Stimulated activated memory B cell treated with anti-CD40 and anti-IgM and Interleukin-4, amounts not matched to agents 10 μg/mL and 1 μg/mL and 100 μg/mL, for 72 hours (primary cell): ENCODE data around the gene ENKD1.

Experiments
- ATAC-seq: fragments of 150-1000 bp; cut with Tn5 transposase; 2 replicates; pipeline ENCODE4 v1.10.0; 2021
- H3K27ac Mint-ChIP-seq: one replicate; pipeline ENCODE4 v1.8.0; 2022; ENCODE audit warnings: mild to moderate bottlenecking, mixed read lengths
- H3K27me3 Mint-ChIP-seq: one replicate; pipeline ENCODE4 v1.8.0; 2022; ENCODE audit warnings: mixed read lengths
- H3K36me3 Mint-ChIP-seq: one replicate; pipeline ENCODE4 v1.8.0; 2022; ENCODE audit warnings: mixed read lengths
- H3K4me1 Mint-ChIP-seq: one replicate; pipeline ENCODE4 v1.8.0; 2022; ENCODE audit warnings: mixed read lengths
- H3K4me3 Mint-ChIP-seq: one replicate; pipeline ENCODE4 v1.8.0; 2022; ENCODE audit warnings: mild to moderate bottlenecking, moderate library complexity, mixed read lengths
- H3K9me3 Mint-ChIP-seq: one replicate; pipeline ENCODE4 v1.8.0; 2022; ENCODE audit warnings: mixed read lengths

The ENKD1 gene

DNA sequence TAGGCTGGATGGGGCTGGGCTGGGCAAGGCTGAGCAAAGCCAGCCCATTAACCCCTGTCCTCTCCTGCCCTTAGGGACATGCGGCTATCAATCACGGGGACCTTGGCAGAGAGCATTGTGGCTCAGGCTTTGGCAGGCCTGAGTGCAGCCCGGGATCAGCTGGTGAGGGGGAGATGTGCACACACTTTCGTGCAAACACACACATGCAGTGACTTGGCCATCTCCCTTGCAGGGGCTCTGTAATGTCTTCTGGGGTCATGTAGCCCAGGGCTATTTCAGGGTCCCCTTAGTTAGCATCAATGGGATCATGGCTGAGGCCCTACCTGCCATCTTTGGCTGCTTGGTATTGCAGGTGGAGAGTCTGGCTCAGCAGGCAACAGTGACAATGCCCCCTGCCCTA is 14.7 kb downstream of the ENKD1 start:
- Mint-ChIP-seq H3K4me3 (no peak overlapping the region), H3K27ac (peak overlapping the region; percentile 71), H3K9me3 (no peaks in the 10 kb centered on the region), H3K4me1 (peaks cover 14% of the 10 kb centered on the region), H3K36me3 (peaks cover 57% of the 10 kb centered on the region), H3K27me3 (no peaks in the 10 kb centered on the region)
- ATAC-seq = no peak

GRCh38 chr16:67651039-67651438 is 15.5 kb downstream of the ENKD1 start:
- peak overlapping the region; percentile 43 for H3K27ac Mint-ChIP-seq
- no peaks in the 10 kb centered on the region for H3K27me3 Mint-ChIP-seq
- peaks cover 62% of the 10 kb centered on the region for H3K36me3 Mint-ChIP-seq
- no peaks in the 10 kb centered on the region for H3K9me3 Mint-ChIP-seq
- H3K4me1 Mint-ChIP-seq = peaks cover 19% of the 10 kb centered on the region
- no peak for ATAC-seq
- H3K4me3 Mint-ChIP-seq = no peak overlapping the region

DNA sequence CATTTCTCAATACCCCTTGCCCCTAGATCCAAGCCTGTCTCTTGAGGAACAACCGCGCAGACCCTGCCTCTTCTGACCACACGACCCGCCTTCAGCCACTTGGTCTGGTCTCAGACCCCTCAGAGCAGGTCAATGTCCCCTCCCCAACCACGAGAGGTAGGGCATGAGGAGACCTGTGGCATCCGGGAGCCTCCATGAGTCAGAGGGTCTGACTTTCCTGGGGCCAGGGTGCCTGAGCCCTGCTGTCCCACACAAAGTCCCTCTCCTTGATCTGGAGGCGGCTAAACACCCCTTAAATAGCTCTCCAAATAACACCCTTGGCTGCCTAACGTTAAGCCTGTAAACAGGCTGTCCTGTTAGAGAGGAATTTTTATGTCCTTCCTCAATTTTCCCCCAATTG is 16.5 kb downstream of the ENKD1 start:
- Mint-ChIP-seq H3K4me3 (no peak overlapping the region), H3K4me1 (peaks cover 14% of the 10 kb centered on the region), H3K9me3 (no peaks in the 10 kb centered on the region), H3K36me3 (peaks cover 55% of the 10 kb centered on the region), H3K27ac (peak overlapping the region; percentile 43), H3K27me3 (no peaks in the 10 kb centered on the region)
- no peak for ATAC-seq

DNA sequence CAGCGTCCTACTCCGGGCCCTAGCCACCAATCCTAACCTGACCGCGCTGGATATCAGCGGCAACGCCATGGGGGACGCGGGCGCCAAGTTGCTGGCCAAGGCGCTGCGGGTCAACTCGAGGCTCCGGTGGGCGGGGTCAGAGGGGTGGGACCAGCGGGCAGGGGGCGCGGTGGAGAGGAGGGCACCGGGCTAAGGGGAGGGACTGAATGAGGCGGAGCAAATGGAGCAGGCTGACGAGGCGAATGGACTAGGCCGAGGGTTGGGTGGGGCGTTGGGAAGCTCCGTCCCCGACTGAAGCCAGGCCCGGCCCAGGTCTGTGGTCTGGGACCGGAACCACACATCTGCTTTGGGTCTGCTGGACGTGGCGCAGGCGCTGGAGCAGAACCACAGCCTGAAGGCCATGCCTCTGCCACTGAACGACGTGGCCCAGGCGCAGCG is 17.0 kb downstream of the ENKD1 start:
- H3K27me3 Mint-ChIP-seq = no peaks in the 10 kb centered on the region
- H3K36me3 Mint-ChIP-seq = peaks cover 51% of the 10 kb centered on the region
- no peak for ATAC-seq
- peaks cover 17% of the 10 kb centered on the region for H3K4me1 Mint-ChIP-seq
- H3K9me3 Mint-ChIP-seq = no peaks in the 10 kb centered on the region
- H3K4me3 Mint-ChIP-seq = no peak overlapping the region
- H3K27ac Mint-ChIP-seq = no peak overlapping the region

GRCh38 chr16:67648764-67649407 is 17.7 kb downstream of the ENKD1 start:
- Mint-ChIP-seq H3K4me3 (no peak overlapping the region), H3K4me1 (peaks cover 21% of the 10 kb centered on the region), H3K36me3 (peaks cover 48% of the 10 kb centered on the region), H3K27me3 (no peaks in the 10 kb centered on the region), H3K27ac (no peak overlapping the region), H3K9me3 (no peaks in the 10 kb centered on the region)
- ATAC-seq = no peak

- Mint-ChIP-seq H3K4me3 (no peak overlapping the region), H3K27me3 (no peaks in the 10 kb centered on the region), H3K27ac (no peak overlapping the region), H3K36me3 (peaks cover 48% of the 10 kb centered on the region), H3K4me1 (peaks cover 21% of the 10 kb centered on the region), H3K9me3 (no peaks in the 10 kb centered on the region)
- no peak for ATAC-seq
These were observed 18.3 kb downstream of the ENKD1 start for GRCh38 chr16:67648088-67648763.

DNA sequence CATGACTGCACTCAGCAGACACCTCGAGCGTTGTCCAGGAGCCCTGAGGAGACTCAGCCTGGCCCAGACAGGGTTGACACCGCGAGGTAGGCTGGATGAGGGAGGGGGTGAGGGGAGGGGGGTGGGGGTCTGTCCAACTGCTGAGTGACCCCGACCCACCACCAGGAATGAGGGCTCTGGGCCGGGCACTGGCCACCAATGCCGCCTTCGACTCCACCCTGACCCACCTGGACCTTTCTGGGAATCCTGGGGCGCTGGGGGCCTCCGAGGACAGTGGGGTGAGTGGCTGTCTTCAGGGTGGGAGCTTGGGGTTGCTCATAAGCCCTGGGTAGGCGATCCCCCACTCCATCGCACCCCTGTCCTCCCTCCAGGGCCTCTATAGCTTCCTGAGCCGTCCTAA is 18.9 kb downstream of the ENKD1 start:
- Mint-ChIP-seq H3K9me3 (no peaks in the 10 kb centered on the region), H3K27me3 (no peaks in the 10 kb centered on the region), H3K36me3 (peaks cover 48% of the 10 kb centered on the region), H3K4me3 (no peak overlapping the region), H3K27ac (no peak overlapping the region), H3K4me1 (peaks cover 21% of the 10 kb centered on the region)
- ATAC-seq = no peak

DNA sequence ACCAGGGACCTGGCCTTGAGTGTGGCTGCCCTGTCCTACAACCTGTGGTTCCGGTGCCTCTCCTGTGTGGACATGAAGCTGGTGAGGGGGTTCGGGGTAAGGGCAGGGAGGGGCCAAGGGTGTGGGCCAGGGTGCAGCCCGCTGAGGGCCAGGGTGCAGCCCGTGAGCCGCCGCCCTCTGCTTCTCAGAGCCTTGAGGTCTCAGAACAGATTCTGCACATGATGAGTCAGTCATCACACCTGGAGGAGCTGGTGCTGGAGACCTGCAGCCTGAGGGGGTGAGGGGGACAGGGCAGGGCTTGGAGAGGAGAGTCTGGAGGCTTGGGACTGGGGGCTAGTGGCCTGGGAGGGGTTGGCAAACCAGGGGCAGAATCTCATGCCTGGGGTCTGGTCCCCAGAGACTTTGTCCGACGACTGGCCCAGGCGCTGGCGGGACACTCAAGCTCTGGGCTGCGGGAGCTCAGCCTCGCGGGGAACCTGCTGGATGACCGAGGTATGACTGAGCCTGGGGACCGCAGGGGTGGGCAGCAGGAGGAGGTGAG is 19.4 kb downstream of the ENKD1 start:
- H3K27ac Mint-ChIP-seq = peak overlapping the region; percentile 90
- H3K36me3 Mint-ChIP-seq = peaks cover 46% of the 10 kb centered on the region
- H3K4me3 Mint-ChIP-seq = no peak overlapping the region

DNA sequence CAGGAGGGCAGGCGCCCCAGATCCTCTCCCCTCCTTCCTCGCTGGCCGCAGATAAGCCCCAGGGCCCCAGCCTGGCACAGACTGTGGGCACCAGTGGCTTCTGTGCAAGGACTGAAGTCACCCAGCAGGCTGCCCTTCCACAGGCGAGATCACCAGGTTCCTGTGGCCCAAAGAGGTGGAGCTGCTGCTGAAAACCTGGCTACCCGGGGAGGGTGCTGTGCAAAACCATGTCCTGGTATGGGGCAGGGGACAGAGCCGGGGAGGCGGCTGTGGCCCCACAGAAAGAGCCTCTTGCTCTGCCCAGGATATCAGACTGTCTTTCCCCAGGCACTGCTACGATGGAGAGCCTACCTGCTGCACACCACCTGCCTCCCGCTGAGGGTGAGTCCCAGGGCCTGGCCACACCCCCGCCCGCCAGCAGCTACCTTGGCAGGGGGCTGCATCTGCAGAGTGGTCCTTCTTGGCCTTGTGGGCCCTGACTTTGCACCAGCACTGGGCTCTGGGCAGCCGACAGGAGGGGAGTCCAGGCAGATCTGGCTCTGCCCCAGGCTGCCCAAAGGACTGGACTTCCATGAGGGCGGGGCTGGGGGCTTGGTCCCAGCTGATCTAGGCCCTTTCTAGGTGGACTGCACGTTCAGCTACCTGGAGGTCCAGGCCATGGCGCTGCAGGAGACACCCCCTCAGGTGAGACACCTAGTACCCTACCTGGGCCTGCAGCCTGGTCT is 21.0 kb downstream of the ENKD1 start:
- Mint-ChIP-seq H3K4me1 (peaks cover 18% of the 10 kb centered on the region), H3K36me3 (peaks cover 31% of the 10 kb centered on the region), H3K9me3 (no peaks in the 10 kb centered on the region), H3K27ac (peak overlapping the region; percentile 90), H3K4me3 (peak overlapping the region; percentile 84), H3K27me3 (no peaks in the 10 kb centered on the region)
- no peak for ATAC-seq

More for the DNA sequence above, 19.4 kb downstream of the ENKD1 start:
- no peak for ATAC-seq
- no peaks in the 10 kb centered on the region for H3K27me3 Mint-ChIP-seq
- H3K4me1 Mint-ChIP-seq = peaks cover 21% of the 10 kb centered on the region
- H3K9me3 Mint-ChIP-seq = no peaks in the 10 kb centered on the region

- H3K9me3 Mint-ChIP-seq = no peaks in the 10 kb centered on the region
- peak overlapping the region; percentile 31 for H3K4me3 Mint-ChIP-seq
- H3K4me1 Mint-ChIP-seq = peaks cover 16% of the 10 kb centered on the region
- peaks cover 20% of the 10 kb centered on the region for H3K36me3 Mint-ChIP-seq
- peak overlapping the region; percentile 90 for H3K27ac Mint-ChIP-seq
- no peaks in the 10 kb centered on the region for H3K27me3 Mint-ChIP-seq
- ATAC-seq = no peak
These were observed 22.5 kb downstream of the ENKD1 start for GRCh38 chr16:67644038-67644437.

GRCh38 chr16:67641779-67642708 is 24.5 kb downstream of the ENKD1 start:
- Mint-ChIP-seq H3K36me3 (peaks cover 16% of the 10 kb centered on the region), H3K27me3 (no peaks in the 10 kb centered on the region), H3K9me3 (no peaks in the 10 kb centered on the region), H3K27ac (peak overlapping the region; percentile 49), H3K4me3 (no peak overlapping the region), H3K4me1 (peaks cover 14% of the 10 kb centered on the region)
- no peak for ATAC-seq

GRCh38 chr16:67637625-67638024 is 28.9 kb downstream of the ENKD1 start:
- H3K9me3 Mint-ChIP-seq = no peaks in the 10 kb centered on the region
- no peaks in the 10 kb centered on the region for H3K4me1 Mint-ChIP-seq
- H3K4me3 Mint-ChIP-seq = no peak overlapping the region
- H3K27me3 Mint-ChIP-seq = no peaks in the 10 kb centered on the region
- H3K27ac Mint-ChIP-seq = no peak overlapping the region
- ATAC-seq = no peak
- H3K36me3 Mint-ChIP-seq = peaks cover 23% of the 10 kb centered on the region

- peak overlapping the region; percentile 46 for H3K27ac Mint-ChIP-seq
- no peaks in the 10 kb centered on the region for H3K27me3 Mint-ChIP-seq
- peaks cover 32% of the 10 kb centered on the region for H3K36me3 Mint-ChIP-seq
- no peaks in the 10 kb centered on the region for H3K4me1 Mint-ChIP-seq
- no peak for ATAC-seq
- H3K4me3 Mint-ChIP-seq = no peak overlapping the region
- H3K9me3 Mint-ChIP-seq = no peaks in the 10 kb centered on the region
These were observed 29.8 kb downstream of the ENKD1 start for GRCh38 chr16:67636713-67637112.

DNA sequence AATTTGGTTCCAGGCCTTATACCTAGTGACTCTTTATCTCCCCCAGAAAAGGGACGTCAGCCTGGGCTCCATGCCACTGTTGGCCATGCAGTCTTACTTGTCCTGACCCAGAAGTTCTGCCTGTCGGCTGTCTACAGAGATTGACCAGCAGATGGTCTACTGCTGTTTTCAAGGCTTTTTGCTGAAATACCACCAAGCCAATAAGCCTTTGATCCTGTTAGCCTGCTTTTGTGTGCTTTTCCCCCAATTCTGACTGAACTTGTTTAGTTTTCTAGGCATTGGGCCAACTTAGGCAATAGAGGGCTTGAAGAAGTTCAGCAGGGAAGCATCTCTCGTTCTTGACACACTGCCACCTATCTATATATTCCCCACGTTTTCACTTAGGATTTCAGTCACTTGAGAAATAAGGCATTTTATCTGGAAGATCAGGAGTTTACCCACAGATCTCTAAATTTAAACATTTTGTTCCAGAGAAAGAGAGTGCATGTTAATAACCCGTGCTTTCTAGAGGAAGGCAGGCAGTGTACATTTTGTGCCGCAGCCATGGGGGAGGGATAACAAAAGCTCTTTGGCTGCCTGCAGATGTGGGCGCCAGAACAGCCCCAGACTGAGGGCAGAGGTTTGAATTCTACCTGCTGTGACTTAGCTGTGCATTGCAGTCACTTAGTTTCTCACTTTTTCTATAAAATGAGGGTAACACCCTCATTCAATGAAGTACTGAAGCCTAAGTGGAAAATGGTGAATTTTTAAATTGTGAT is 34.0 kb downstream of the ENKD1 start:
- Mint-ChIP-seq H3K4me3 (no peak overlapping the region), H3K9me3 (no peaks in the 10 kb centered on the region), H3K4me1 (no peaks in the 10 kb centered on the region), H3K27ac (peak overlapping the region; percentile 20), H3K36me3 (peaks cover 39% of the 10 kb centered on the region), H3K27me3 (no peaks in the 10 kb centered on the region)
- ATAC-seq = no peak
